Esophagus muscularis mucosa (tissue), 4 donors: ENCODE data around the gene SYT3. TPM values are rescaled to one million over a fixed set of nuclear protein-coding genes. Genes with fewer than 3 reads are reported as not detected.

ENCODE experiments used
- DNase-seq: peaks from one replicate; pipeline ENCODE4 v3.0.0-alpha.2; 2017; ENCODE audit errors: extremely low spot score
- H3K27ac ChIP-seq, 4 donors: fragments of 200-600 bp; sonication (generic); replicated peaks in 1 of 4; 1 replicate in 3 of 4; 2 replicates in 1 of 4; pipeline ENCODE4 v1.5.1; 2016 to 2019; ENCODE audit warnings: mild to moderate bottlenecking in 1 of 4
- H3K27me3 ChIP-seq, 4 donors: fragments of 200-600 bp; sonication (generic); one replicate each; pipeline versions ENCODE4 v1.5.1 to v1.6.0; 2016 to 2019
- H3K36me3 ChIP-seq, 4 donors: fragments of 200-600 bp; sonication (generic); one replicate each; pipeline ENCODE4 v1.5.1; 2016 to 2019
- H3K4me1 ChIP-seq, 4 donors: fragments of 200-600 bp; sonication (generic); one replicate each; pipeline ENCODE4 v1.5.1; 2016 to 2019
- H3K4me3 ChIP-seq, 4 donors: fragments of 200-600 bp; sonication (generic); 1 replicate in 2 of 4; 2 replicates in 2 of 4; pipeline ENCODE4 v1.5.1; 2016 to 2019; ENCODE audit warnings: mild to moderate bottlenecking in 4 of 4, moderate library complexity in 1 of 4
- H3K9me3 ChIP-seq, 4 donors: fragments of 200-600 bp; sonication (generic); 1 replicate in 3 of 4; 2 replicates in 1 of 4; pipeline ENCODE4 v1.5.1; 2016 to 2019
- CTCF ChIP-seq, 3 experiments: fragments of 200-600 bp in 2 of 3; fragments of 450-650 bp in 1 of 3; sonication (generic) in 2 of 3; IDR thresholded peaks; one replicate each; pipeline ENCODE4 v1.5.1; 2017 to 2019; ENCODE audit warnings: antibody characterized with exemption in 3 of 3, mild to moderate bottlenecking in 2 of 3, moderate library complexity in 1 of 3
- EP300 ChIP-seq: sonication (generic); formaldehyde crosslinking; IDR thresholded peaks from one replicate; pipeline ENCODE4 v1.6.1; 2017; ENCODE audit warnings: antibody characterized with exemption
- POLR2A ChIP-seq: fragments of 450-650 bp; IDR thresholded peaks from one replicate; pipeline ENCODE4 v1.6.1; 2017; ENCODE audit warnings: antibody characterized with exemption, moderate library complexity, mild to moderate bottlenecking, low read depth
- POLR2AphosphoS5 ChIP-seq, 2 donors: sonication (generic); formaldehyde crosslinking; IDR thresholded peaks; one replicate each; pipeline ENCODE4 v1.6.1; 2017; ENCODE audit warnings: antibody characterized with exemption in 2 of 2
- WGBS: methylation state at CpG from one replicate; pipeline ENCODE4 v1.1.5; 2018; 5-methylcytosine and 5-hydroxymethylcytosine counted together
- intact Hi-C: fragments of 100-400 bp; cut with DNase I; formaldehyde crosslinking; loops from one replicate; pipeline ENCODE4 v1.15.1; 2023
- total RNA-seq, 4 donors: library from RNA; depleted of rRNA; stranded (reverse); fragments of >200 nt; gene quantifications; one replicate each; pipeline versions ENCODE4 v1.1.0 to v1.2.1, GENCODE V29; 2016

SYT3 gene
- total RNA-seq, 4 donors from 2014 or later, result 0.17 to 1.2 (median 0.71) TPM; not detected in 1

GRCh38 chr19:50602935-50603334 lies 36.7 kb downstream of the SYT3 start:
- Histone ChIP-seq H3K9me3 (no peaks in the 10 kb centered on the region), H3K4me1 (peaks cover 0 to 12% (median 3%) of the 10 kb centered on the region in 4 donors), H3K36me3 (no peaks in the 10 kb centered on the region), H3K4me3 (no peak overlapping the region), H3K27me3 (peaks cover 0 to 79% (median 6%) of the 10 kb centered on the region in 4 donors), H3K27ac (no peak overlapping the region)
- no peak for DNase-seq
- TF ChIP-seq POLR2AphosphoS5 (IDR thresholded peaks at IDR 0.05), result no peak
- TF ChIP-seq CTCF (IDR thresholded peaks at IDR 0.05), result no peak
- TF ChIP-seq POLR2A, result no peak
- no peak for TF ChIP-seq EP300
- intact Hi-C loops, result no loop called here
- WGBS, result 78% methylated on average over 4 of the region's 4 CpGs

GRCh38 chr19:50602496-50602895 lies 37.2 kb downstream of the SYT3 start:
- 87% methylated on average over 6 of the region's 6 CpGs for WGBS
- intact Hi-C loops, result no loop called here
- peaks cover 0 to 76% (median 6%) of the 10 kb centered on the region in 4 donors for H3K27me3 ChIP-seq

DNA sequence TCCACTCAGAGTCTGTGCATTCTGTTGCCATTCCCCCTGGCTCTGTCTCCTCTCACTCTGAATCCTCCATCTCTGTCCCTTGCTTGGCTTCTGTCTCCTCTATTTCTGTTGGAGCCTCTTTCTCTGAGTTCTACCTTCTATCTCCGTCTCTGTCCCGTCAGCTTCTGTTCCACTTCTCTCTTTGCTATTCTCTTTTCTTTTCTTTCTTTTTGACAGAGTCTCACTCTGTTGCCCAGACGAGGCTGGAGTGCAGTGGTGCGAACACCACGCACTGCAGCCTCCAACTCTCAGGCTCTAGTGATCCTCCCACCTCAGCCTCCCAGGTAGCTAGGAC lies 37.6 kb downstream of the SYT3 start:
- TF ChIP-seq EP300, result no peak
- no peak for TF ChIP-seq POLR2AphosphoS5 (IDR thresholded peaks at IDR 0.05)
- no peak for TF ChIP-seq POLR2A
- no peak for TF ChIP-seq CTCF (IDR thresholded peaks at IDR 0.05)
- DNase-seq, result no peak
- Histone ChIP-seq H3K9me3 (no peaks in the 10 kb centered on the region), H3K27me3 (peaks cover 0 to 72% (median 6%) of the 10 kb centered on the region in 4 donors), H3K4me3 (no peak overlapping the region), H3K27ac (no peak overlapping the region), H3K4me1 (peaks cover 0 to 5% (median 0%) of the 10 kb centered on the region in 4 donors), H3K36me3 (no peaks in the 10 kb centered on the region)
- intact Hi-C loops, result no loop called here
- WGBS, result 83% methylated on average over 5 of the region's 5 CpGs

More at GRCh38 chr19:50602496-50602895, 37.2 kb downstream of the SYT3 start:
- no peak overlapping the region for H3K4me3 ChIP-seq
- H3K27ac ChIP-seq, result no peak overlapping the region
- DNase-seq, result no peak
- no peaks in the 10 kb centered on the region for H3K36me3 ChIP-seq
- no peaks in the 10 kb centered on the region for H3K9me3 ChIP-seq
- no peak for TF ChIP-seq CTCF (IDR thresholded peaks at IDR 0.05)
- no peak for TF ChIP-seq EP300
- no peak for TF ChIP-seq POLR2A
- TF ChIP-seq POLR2AphosphoS5 (IDR thresholded peaks at IDR 0.05), result no peak
- H3K4me1 ChIP-seq, result peaks cover 0 to 8% (median 1%) of the 10 kb centered on the region in 4 donors

DNA sequence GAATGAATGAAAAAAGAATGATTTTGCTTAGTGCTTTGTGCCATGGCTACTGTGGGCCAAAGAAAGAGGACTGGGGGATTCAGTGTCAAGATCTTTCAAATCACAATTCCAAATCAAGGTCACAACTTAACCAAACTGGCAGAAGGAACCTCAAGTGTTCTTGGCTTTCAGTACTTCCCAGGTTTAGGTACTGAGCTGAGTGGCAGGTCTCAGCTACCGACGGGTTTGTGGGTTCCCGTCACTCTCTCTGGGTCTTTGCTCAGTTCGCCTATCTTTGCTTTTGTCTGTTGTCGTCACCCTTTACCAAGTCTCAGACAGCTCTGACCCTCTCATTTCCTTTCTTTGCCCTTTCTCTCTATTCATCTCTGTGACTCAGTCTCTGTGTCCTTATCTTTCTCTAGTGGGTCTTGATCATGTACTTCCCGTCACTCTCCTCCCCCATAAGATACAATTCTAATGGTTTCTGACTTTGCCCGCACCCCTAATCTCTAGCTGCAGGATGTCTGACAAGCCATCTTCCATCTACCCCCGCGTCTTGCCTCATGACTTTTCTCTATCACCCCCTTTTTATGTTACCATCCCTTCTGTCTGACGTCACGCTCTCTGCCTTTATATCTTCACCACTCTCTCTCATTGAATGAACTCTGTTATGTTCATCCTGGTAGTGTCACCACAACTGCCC lies 38.1 kb downstream of the SYT3 start:
- TF ChIP-seq POLR2AphosphoS5 (IDR thresholded peaks at IDR 0.05) (no peak), CTCF (IDR thresholded peaks at IDR 0.05) (no peak), EP300 (no peak), POLR2A (no peak)
- intact Hi-C loops, result no loop called here
- Histone ChIP-seq H3K4me3 (no peak overlapping the region), H3K27ac (no peak overlapping the region), H3K27me3 (peaks cover 0 to 70% (median 6%) of the 10 kb centered on the region in 4 donors), H3K36me3 (no peaks in the 10 kb centered on the region), H3K4me1 (peaks cover 0 to 5% (median 0%) of the 10 kb centered on the region in 4 donors), H3K9me3 (no peaks in the 10 kb centered on the region)
- WGBS, result 76% methylated on average over 11 of the region's 11 CpGs
- no peak for DNase-seq
